Gastrocnemius medialis (tissue), 4 donors: ENCODE results near the gene OVOL3. TPM values are rescaled to one million over a fixed set of nuclear protein-coding genes. Genes with fewer than 3 reads are reported as not detected.

Experiments used
- ATAC-seq, 2 donors: fragments of 150-250 bp; one replicate each; pipeline ENCODE4 v1.9.1; 2016
- DNase-seq, 2 donors: peaks; one replicate each; pipeline ENCODE4 v3.0.0-alpha.2; 2019
- H3K27ac ChIP-seq, 4 donors: fragments of 200-600 bp; sonication (generic); 1 replicate in 1 of 4; 2 replicates in 3 of 4; pipeline ENCODE4 v1.5.1; 2016 to 2018; ENCODE audit warnings: mild to moderate bottlenecking in 2 of 4, moderate library complexity in 1 of 4
- H3K27me3 ChIP-seq, 3 donors: fragments of 200-600 bp; sonication (generic) in 2 of 3; 1 replicate in 1 of 3; 2 replicates in 2 of 3; pipeline versions ENCODE4 v1.5.1 to v1.6.0; 2016 to 2019; ENCODE audit warnings: mild to moderate bottlenecking in 1 of 3, moderate library complexity in 1 of 3
- H3K36me3 ChIP-seq, 2 donors: fragments of 200-600 bp; sonication (generic) in 1 of 2; one replicate each; pipeline ENCODE4 v1.5.1; 2017 to 2018
- H3K4me1 ChIP-seq, 2 donors: fragments of 200-600 bp; sonication (generic) in 1 of 2; one replicate each; pipeline ENCODE4 v1.5.1; 2016 to 2017; ENCODE audit warnings: mild to moderate bottlenecking in 2 of 2
- H3K4me3 ChIP-seq, 4 donors: fragments of 200-600 bp; sonication (generic) in 3 of 4; 1 replicate in 1 of 4; 2 replicates in 3 of 4; pipeline ENCODE4 v1.5.1; 2016 to 2019; ENCODE audit warnings: mild to moderate bottlenecking in 2 of 4
- H3K9me3 ChIP-seq, 3 donors: fragments of 200-600 bp; sonication (generic) in 2 of 3; 1 replicate in 1 of 3; 2 replicates in 2 of 3; pipeline ENCODE4 v1.5.1; 2016 to 2019
- CTCF ChIP-seq, 5 experiments: fragments of 450-650 bp in 3 of 5; fragments of 200-600 bp in 2 of 5; sonication (generic) in 2 of 5; IDR thresholded peaks in 4 of 5; conservative IDR thresholded peaks in 1 of 5; 1 replicate in 4 of 5; 2 replicates in 1 of 5; pipeline ENCODE4 v1.5.1; 2016 to 2019; ENCODE audit warnings: antibody characterized with exemption in 5 of 5, mild to moderate bottlenecking in 3 of 5, moderate library complexity in 3 of 5
- POLR2A ChIP-seq, 2 donors: fragments of 450-650 bp; IDR thresholded peaks; one replicate each; pipeline ENCODE4 v1.6.1; 2017; ENCODE audit warnings: antibody characterized with exemption in 2 of 2, mild to moderate bottlenecking in 2 of 2, moderate library complexity in 2 of 2
- in situ Hi-C, 4 donors: fragments of 200-750 bp; cut with MboI; loops; one replicate each; pipeline versions ENCODE4 v1.15.0 to v1.8.0; 2017; ENCODE audit warnings: low sequenced_read_pairs in 4 of 4
- intact Hi-C: fragments of 100-400 bp; cut with DNase I; formaldehyde crosslinking; loops from one replicate; pipeline ENCODE4 v1.15.1; 2023; ENCODE audit warnings: low total_unique reads
- total RNA-seq, 4 donors: library from RNA; depleted of rRNA; stranded (reverse); fragments of >200 nt; gene quantifications; one replicate each; pipeline versions ENCODE4 v1.1.0 to v1.2.3, GENCODE V29; 2016

Gene OVOL3
- total RNA-seq, 4 donors from 2014 or later = not detected

- H3K27me3 ChIP-seq = no peaks in the 10 kb centered on the region
- peak overlapping the region; percentile 69 to 94 (median 82) for H3K4me3 ChIP-seq
- intact Hi-C loops (loop anchor here (2.0 to 10.0 kb wide), 2 partner anchors 27 to 369 kb away; partner anchors contain the start of genes CAPNS1, IGFLR1, LIN37 and PSENEN), in situ Hi-C loops (no loop called here)
- peak; percentile 3 for ATAC-seq
- no peaks in the 10 kb centered on the region for H3K9me3 ChIP-seq
- peak in 1 of 2 donors; percentile 34 for DNase-seq
- H3K27ac ChIP-seq = peak overlapping the region; percentile 86 to 95 (median 92)
- peaks cover 17 to 18% of the 10 kb centered on the region in 2 donors for H3K4me1 ChIP-seq
- no peak for TF ChIP-seq POLR2A (IDR thresholded peaks at IDR 0.05)
- no peak for TF ChIP-seq CTCF (IDR thresholded peaks at IDR 0.05 in 4 of 5, conservative IDR thresholded peaks at IDR 0.05 in 1 of 5)
- H3K36me3 ChIP-seq = peaks cover 0 to 54% of the 10 kb centered on the region in 2 donors
Observed at GRCh38 chr19:36113894-36114720, 3.2 kb downstream of the OVOL3 start.

GRCh38 chr19:36114721-36115452 lies 3.9 kb downstream of the OVOL3 start, which contains the start of gene POLR2I:
Gene POLR2I, minus strand, starts transcription at chr19:36114875. Its CDS starts 19 bp downstream, at chr19:36114856.
- intact Hi-C loops = loop anchor here (1.0 to 10.0 kb wide), 7 partner anchors 12 to 370 kb away; partner anchors contain the start of genes ALKBH6, CAPNS1, COX7A1 and IGFLR1
- peak within 1 kb of the TSS; percentile 69 to 94 (median 82) for H3K4me3 ChIP-seq
- H3K4me1 ChIP-seq = peaks cover 17 to 18% of the 10 kb centered on the region in 2 donors
- peak; percentile 100 for DNase-seq
- H3K27me3 ChIP-seq = no peaks in the 10 kb centered on the region
- H3K9me3 ChIP-seq = no peaks in the 10 kb centered on the region
- TF ChIP-seq CTCF (IDR thresholded peaks at IDR 0.05 in 4 of 5, conservative IDR thresholded peaks at IDR 0.05 in 1 of 5) (no peak), POLR2A (IDR thresholded peaks at IDR 0.05) (peak; percentile 61 to 77)
- peak within 1 kb of the TSS; percentile 86 to 95 (median 92) for H3K27ac ChIP-seq
- peaks cover 0 to 58% of the 10 kb centered on the region in 2 donors for H3K36me3 ChIP-seq
- ATAC-seq = peak; percentile 98
- in situ Hi-C loops = no loop called here

- peak within 1 kb of the TSS; percentile 69 to 94 (median 82) for H3K4me3 ChIP-seq
- ATAC-seq = peak in 1 of 2 donors; percentile 28
- H3K4me1 ChIP-seq = peaks cover 17 to 18% of the 10 kb centered on the region in 2 donors
- no peaks in the 10 kb centered on the region for H3K27me3 ChIP-seq
- peaks cover 0 to 55% of the 10 kb centered on the region in 2 donors for H3K36me3 ChIP-seq
- intact Hi-C loops (loop anchor here (1.0 to 10.0 kb wide), 7 partner anchors 12 to 371 kb away; partner anchors contain the start of genes ALKBH6, CAPNS1, COX7A1 and IGFLR1), in situ Hi-C loops (no loop called here)
- H3K27ac ChIP-seq = peak within 1 kb of the TSS; percentile 86 to 95 (median 92)
- TF ChIP-seq POLR2A (IDR thresholded peaks at IDR 0.05) (peak in 1 of 2 donors; percentile 37), CTCF (IDR thresholded peaks at IDR 0.05 in 4 of 5, conservative IDR thresholded peaks at IDR 0.05 in 1 of 5) (no peak)
- no peak for DNase-seq
- H3K9me3 ChIP-seq = no peaks in the 10 kb centered on the region
Observed at GRCh38 chr19:36115453-36116343, 4.8 kb downstream of the OVOL3 start, which contains the start of gene TBCB. Gene TBCB, plus strand, starts transcription at chr19:36115468. Its CDS starts 93 bp downstream, at chr19:36115561.

- H3K27me3 ChIP-seq = no peaks in the 10 kb centered on the region
- peaks cover 17 to 18% of the 10 kb centered on the region in 2 donors for H3K4me1 ChIP-seq
- H3K4me3 ChIP-seq = peak overlapping the region; percentile 69 to 94 (median 82)
- peaks cover 0 to 49% of the 10 kb centered on the region in 2 donors for H3K36me3 ChIP-seq
- H3K9me3 ChIP-seq = no peaks in the 10 kb centered on the region
- DNase-seq = no peak
- H3K27ac ChIP-seq = peak overlapping the region; percentile 86 to 95 (median 92)
- in situ Hi-C loops = no loop called here
- TF ChIP-seq POLR2A (IDR thresholded peaks at IDR 0.05) = no peak
- no peak for TF ChIP-seq CTCF (IDR thresholded peaks at IDR 0.05 in 4 of 5, conservative IDR thresholded peaks at IDR 0.05 in 1 of 5)
- ATAC-seq = no peak
- intact Hi-C loops = loop anchor here (5.0 to 10.0 kb wide), 2 partner anchors 36 to 371 kb away; partner anchors contain the start of genes COX7A1, IGFLR1, LIN37 and PSENEN
Observed at GRCh38 chr19:36116344-36116637, 5.3 kb downstream of the OVOL3 start.
